ENCODE data around the gene ZFYVE27. TPM values are rescaled to one million over a fixed set of nuclear protein-coding genes. Genes with fewer than 3 reads are reported as not detected.

Gene ZFYVE27
- total RNA-seq, 1 experiment from 2014 or later = 28.7 TPM

GRCh38 chr10:97782455-97783228, 45.7 kb downstream of the ZFYVE27 start:
- no peak for TF ChIP-seq CTCF (IDR thresholded peaks at IDR 0.05; ENCODE audit: unreplicated experiment)
- intact Hi-C loops (cut with micrococcal nuclease) = no loop called here
- ChIA-PET CTCF (interaction anchor here (0.5 to 3.9 kb wide), 3 partner anchors 9 to 134 kb away, joined by 3 to 29 read pairs (median 6); no protein-coding TSS in a partner anchor), POLR2A (interaction anchor here (1.1 kb wide), 1 partner anchor 679 kb away, joined by 3 read pairs; no protein-coding TSS in a partner anchor)
- Mint-ChIP-seq H3K27me3 (ENCODE audit: insufficient read depth, unreplicated experiment) (no peaks in the 10 kb centered on the region), H3K27ac (ENCODE audit: low read depth, unreplicated experiment) (no peak overlapping the region), H3K9me3 (ENCODE audit: unreplicated experiment) (no peaks in the 10 kb centered on the region), H3K4me3 (ENCODE audit: unreplicated experiment) (no peak overlapping the region), H3K36me3 (ENCODE audit: insufficient read depth, unreplicated experiment) (no peaks in the 10 kb centered on the region), H3K4me1 (ENCODE audit: insufficient read depth, unreplicated experiment) (no peaks in the 10 kb centered on the region)
- BruUV-seq (replicated peaks) = no TSS peak
- DNase-seq (ENCODE audit: unreplicated experiment) = peak; percentile 53

DNA sequence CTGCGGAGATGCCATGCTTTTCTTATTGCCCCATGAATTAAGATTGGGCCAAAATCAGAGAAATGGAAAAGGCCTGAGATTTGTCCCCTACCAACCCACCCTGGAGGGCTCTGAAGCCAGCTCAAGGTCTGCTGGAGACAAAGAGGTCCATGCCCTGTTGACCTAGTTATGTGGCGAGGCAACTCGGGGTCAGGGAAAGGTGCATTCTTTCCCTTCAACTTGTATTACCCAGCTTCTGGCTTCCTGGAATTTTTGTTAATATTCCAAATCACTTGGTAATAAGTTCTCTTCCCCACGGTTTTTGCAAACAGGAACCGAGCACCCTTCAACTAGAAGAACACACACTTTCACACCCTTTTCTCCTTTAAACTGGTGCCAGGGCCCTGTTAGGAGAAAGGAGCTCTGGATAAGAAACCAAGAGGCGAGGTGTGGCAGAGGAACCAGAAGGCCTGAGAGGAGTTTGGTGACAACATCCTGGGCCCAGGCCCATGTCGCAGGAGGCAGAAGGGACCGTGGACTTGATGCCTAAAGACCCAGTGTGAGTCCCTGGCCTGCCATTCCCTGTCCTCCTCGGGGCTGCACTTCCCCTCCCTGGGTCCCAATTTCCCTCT, 47.4 kb downstream of the ZFYVE27 start:
- Mint-ChIP-seq H3K27ac (ENCODE audit: low read depth, unreplicated experiment) (no peak overlapping the region), H3K9me3 (ENCODE audit: unreplicated experiment) (no peaks in the 10 kb centered on the region), H3K4me1 (ENCODE audit: insufficient read depth, unreplicated experiment) (no peaks in the 10 kb centered on the region), H3K27me3 (ENCODE audit: insufficient read depth, unreplicated experiment) (no peaks in the 10 kb centered on the region), H3K36me3 (ENCODE audit: insufficient read depth, unreplicated experiment) (no peaks in the 10 kb centered on the region), H3K4me3 (ENCODE audit: unreplicated experiment) (no peak overlapping the region)
- no TSS peak for BruUV-seq (replicated peaks)
- TF ChIP-seq CTCF (IDR thresholded peaks at IDR 0.05; ENCODE audit: unreplicated experiment) = no peak
- CTCF ChIA-PET = interaction anchor here (0.6 to 0.9 kb wide), 2 partner anchors 85 to 166 kb away, joined by 3 read pairs; no protein-coding TSS in a partner anchor
- DNase-seq (ENCODE audit: unreplicated experiment) = no peak
- POLR2A ChIA-PET = no interaction called here
- intact Hi-C loops (cut with micrococcal nuclease) = no loop called here

- Mint-ChIP-seq H3K9me3 (ENCODE audit: unreplicated experiment) (no peaks in the 10 kb centered on the region), H3K36me3 (ENCODE audit: insufficient read depth, unreplicated experiment) (no peaks in the 10 kb centered on the region), H3K27ac (ENCODE audit: low read depth, unreplicated experiment) (no peak overlapping the region), H3K4me3 (ENCODE audit: unreplicated experiment) (no peak overlapping the region), H3K27me3 (ENCODE audit: insufficient read depth, unreplicated experiment) (no peaks in the 10 kb centered on the region), H3K4me1 (ENCODE audit: insufficient read depth, unreplicated experiment) (no peaks in the 10 kb centered on the region)
- no TSS peak for BruUV-seq (replicated peaks)
- intact Hi-C loops (cut with micrococcal nuclease) = no loop called here
- TF ChIP-seq CTCF (IDR thresholded peaks at IDR 0.05; ENCODE audit: unreplicated experiment) = no peak
- DNase-seq (ENCODE audit: unreplicated experiment) = no peak
- ChIA-PET CTCF (interaction anchor here (0.7 to 1.4 kb wide), 4 partner anchors 76 to 1714 kb away, joined by 3 to 9 read pairs (median 3); no protein-coding TSS in a partner anchor), POLR2A (no interaction called here)
Observed at GRCh38 chr10:97785231-97785630, 48.3 kb downstream of the ZFYVE27 start.

- DNase-seq (ENCODE audit: unreplicated experiment) = no peak
- no peak overlapping the region for H3K27ac Mint-ChIP-seq (ENCODE audit: low read depth, unreplicated experiment)
- H3K4me1 Mint-ChIP-seq (ENCODE audit: insufficient read depth, unreplicated experiment) = no peaks in the 10 kb centered on the region
- no peaks in the 10 kb centered on the region for H3K27me3 Mint-ChIP-seq (ENCODE audit: insufficient read depth, unreplicated experiment)
- no peaks in the 10 kb centered on the region for H3K36me3 Mint-ChIP-seq (ENCODE audit: insufficient read depth, unreplicated experiment)
- H3K9me3 Mint-ChIP-seq (ENCODE audit: unreplicated experiment) = no peaks in the 10 kb centered on the region
- ChIA-PET CTCF (interaction anchor here (0.7 to 1.4 kb wide), 6 partner anchors 20 to 1714 kb away, joined by 3 to 9 read pairs (median 4); no protein-coding TSS in a partner anchor), POLR2A (no interaction called here)
- no peak for TF ChIP-seq CTCF (IDR thresholded peaks at IDR 0.05; ENCODE audit: unreplicated experiment)
- BruUV-seq (replicated peaks) = no TSS peak
- intact Hi-C loops (cut with micrococcal nuclease) = no loop called here
- no peak overlapping the region for H3K4me3 Mint-ChIP-seq (ENCODE audit: unreplicated experiment)
Observed at GRCh38 chr10:97785731-97786130, 48.8 kb downstream of the ZFYVE27 start.

Measured in MCF 10A (cell line).